K562 (cell line): ENCODE data around the gene WDPCP. TPM values are rescaled to one million over a fixed set of nuclear protein-coding genes. Genes with fewer than 3 reads are reported as not detected.
"Not testable (repeated sequence)": the region's sequence is repeated elsewhere in the genome, so short reads cannot be mapped to it uniquely, and the experiment has no call there.

ENCODE experiments used
- ATAC-seq: fragments of 200-7000 bp; cut with Tn5 transposase; 3 replicates; pipeline ENCODE4 v1.9.1; 2020; ENCODE audit warnings: moderate library complexity
- BruUV-seq: library from RNA; stranded (reverse); fragments of 400-500 nt; replicated peaks from 2 replicates; lab custom pipeline; 2021; lab: Mats Ljungman, UMichigan
- CTCF ChIA-PET: fragments of 300-600 bp; formaldehyde crosslinking; extraction: SDS; loops from one replicate; lab custom pipeline; 2021; ENCODE audit warnings: low intra/inter-chr PET ratio; lab: Yijun Ruan, JAX
- POLR2A ChIA-PET: fragments of 300-600, 350-650 bp; sonication (Branson Sonifier 250); formaldehyde crosslinking; extraction: SDS; loops from one replicate; lab custom pipeline; 2021; ENCODE audit warnings: antibody characterized with exemption, inconsistent platforms; lab: Yijun Ruan, JAX
- DNase-seq, 4 experiments: peaks; one replicate each; pipeline versions ENCODE4 v3.0.0 to v3.0.0-alpha.2; 2011 to 2018; ENCODE audit warnings: low spot score in 3 of 4, mixed read lengths in 3 of 4; ENCODE audit errors: extremely low read depth in 1 of 4
- FAIRE-seq: peaks from 2 replicates; lab custom pipeline; 2011; peaks lifted over from hg19 to GRCh38; lab: Jason Lieb, UNC
- H2AFZ ChIP-seq: 2 replicates; pipeline ENCODE4 v1.6.0; 2011; ENCODE audit warnings: low read depth, low read length, control low read depth, inconsistent platforms
- H3K27ac ChIP-seq: fragments of 200-600 bp; 3 replicates; pipeline ENCODE4 v1.8.0; 2011; ENCODE audit warnings: low read depth, mild to moderate bottlenecking, control low read depth, inconsistent platforms, low read length, moderate library complexity, mixed read lengths; ENCODE audit errors: extremely low read depth
- H3K27me3 ChIP-seq, 2 experiments: fragments of 300-600 bp in 1 of 2; 2 replicates in 1 of 2; 3 replicates in 1 of 2; pipeline versions ENCODE4 v1.6.0 to v1.8.0; 2011; ENCODE audit warnings: inconsistent platforms in 2 of 2, low read length in 2 of 2, mild to moderate bottlenecking in 1 of 2, mixed read lengths in 1 of 2, moderate library complexity in 1 of 2; ENCODE audit not compliant: control insufficient read depth in 2 of 2, insufficient read depth in 2 of 2
- H3K36me3 ChIP-seq: fragments of 300-600 bp; 3 replicates; pipeline ENCODE4 v1.8.0; 2011; ENCODE audit warnings: mild to moderate bottlenecking, low read length, inconsistent platforms; ENCODE audit not compliant: control insufficient read depth, insufficient read depth
- H3K4me1 ChIP-seq, 2 experiments: fragments of 200-600 bp in 1 of 2; replicated peaks in 1 of 2; 2 replicates in 1 of 2; 3 replicates in 1 of 2; pipeline versions ENCODE4 v1.5.1 to v1.8.0; 2011; ENCODE audit warnings: inconsistent platforms in 2 of 2, low read length in 2 of 2, mild to moderate bottlenecking in 1 of 2, mixed read lengths in 1 of 2, moderate library complexity in 1 of 2; ENCODE audit not compliant: control insufficient read depth in 2 of 2, insufficient read depth in 2 of 2
- H3K4me2 ChIP-seq: 2 replicates; pipeline ENCODE4 v1.6.1; 2011; ENCODE audit warnings: low read length, control low read depth, inconsistent platforms, mixed read lengths; ENCODE audit not compliant: insufficient read depth
- H3K4me3 ChIP-seq: fragments of 200-600 bp; sonication (generic), shearing (Covaris generic); 2 replicates; pipeline ENCODE4 v1.5.1; 2016; ENCODE audit warnings: control low read depth, inconsistent platforms
- H3K79me2 ChIP-seq: fragments of 200-600 bp; 3 replicates; pipeline ENCODE4 v1.8.0; 2011; ENCODE audit warnings: low read length, inconsistent platforms; ENCODE audit not compliant: control insufficient read depth, insufficient read depth
- H3K9ac ChIP-seq, 2 experiments: 2 replicates each; pipeline versions ENCODE4 v1.6.0 to v1.6.1; 2011; ENCODE audit warnings: low read depth in 2 of 2, low read length in 2 of 2, control low read depth in 1 of 2, inconsistent platforms in 1 of 2, mild to moderate bottlenecking in 1 of 2, mixed read lengths in 1 of 2; ENCODE audit not compliant: insufficient read depth in 1 of 2
- H3K9me1 ChIP-seq: one replicate; pipeline ENCODE4 v1.6.0; 2011; ENCODE audit warnings: inconsistent platforms, mild to moderate bottlenecking, low read length, moderate library complexity; ENCODE audit not compliant: control insufficient read depth, insufficient read depth
- H3K9me3 ChIP-seq: replicated peaks from 2 replicates; pipeline ENCODE4 v1.5.1; 2011; ENCODE audit warnings: low read depth, low read length, inconsistent platforms; ENCODE audit not compliant: control insufficient read depth, insufficient read depth
- H4K20me1 ChIP-seq: replicated peaks from 2 replicates; pipeline ENCODE4 v1.6.1; 2011; ENCODE audit warnings: low read length, inconsistent platforms, mixed read lengths; ENCODE audit not compliant: control insufficient read depth, insufficient read depth
- CBX5 ChIP-seq: IDR thresholded peaks from 2 replicates; pipeline ENCODE4 v1.6.1; 2014; ENCODE audit warnings: low read depth, borderline replicate concordance
- IRF2 ChIP-seq: sonication (generic); formaldehyde crosslinking; IDR thresholded peaks from 2 replicates; pipeline ENCODE4 v1.8.1; 2022; ENCODE audit warnings: mild to moderate bottlenecking, missing genetic modification reagents
- MBD2 ChIP-seq: sonication (generic); IDR thresholded peaks from 2 replicates; pipeline ENCODE4 v1.6.1; 2016; ENCODE audit warnings: low read depth, borderline replicate concordance
- NR2F6 ChIP-seq: fragments of 450-650 bp; formaldehyde crosslinking; IDR thresholded peaks from 2 replicates; pipeline ENCODE4 v1.4.0; 2020; ENCODE audit warnings: mild to moderate bottlenecking
- PHF20 ChIP-seq: fragments of 450-650 bp; IDR thresholded peaks from 2 replicates; pipeline ENCODE4 v1.6.1; 2018; ENCODE audit not compliant: partially characterized antibody
- SRSF3 ChIP-seq: fragments of 200-400 bp; formaldehyde crosslinking; IDR thresholded peaks from 2 replicates; pipeline ENCODE4 v1.6.1; 2016; ENCODE audit warnings: mild to moderate bottlenecking, low read length, moderate library complexity; ENCODE audit not compliant: insufficient read depth
- SRSF9 ChIP-seq: fragments of 200-400 bp; formaldehyde crosslinking; IDR thresholded peaks from 2 replicates; pipeline ENCODE4 v1.6.1; 2017; ENCODE audit warnings: low read depth, low read length, borderline replicate concordance
- SUPT5H ChIP-seq: fragments of 450-650 bp; IDR thresholded peaks from 2 replicates; pipeline ENCODE4 v1.6.1; 2016
- TAF15 ChIP-seq: fragments of 200-400 bp; formaldehyde crosslinking; IDR thresholded peaks from 2 replicates; pipeline ENCODE4 v1.6.1; 2017; ENCODE audit warnings: mild to moderate bottlenecking, low read depth, low read length, moderate library complexity
- YY1 ChIP-seq, 3 experiments: IDR thresholded peaks; 2 replicates each; pipeline ENCODE4 v1.6.1; 2011; ENCODE audit warnings: low read length in 2 of 3, mild to moderate bottlenecking in 2 of 3, moderate library complexity in 2 of 3, borderline replicate concordance in 1 of 3, control low read depth in 1 of 3, low read depth in 1 of 3; ENCODE audit not compliant: insufficient read depth in 3 of 3, insufficient replicate concordance in 2 of 3, control insufficient read depth in 1 of 3, insufficient read length in 1 of 3; ENCODE audit errors: extremely low read depth in 1 of 3
- WGBS: fragments of 100-300 bp; shearing (Covaris generic); methylation state at CpG from one replicate; pipeline ENCODE4 v1.1.6; 2016; ENCODE audit warnings: low coverage, mixed read lengths; ENCODE audit not compliant: insufficient coverage; ENCODE audit errors: missing lambda C conversion rate; 5-methylcytosine and 5-hydroxymethylcytosine counted together
- in situ Hi-C: fragments of 300-500 bp; cut with MboI; formaldehyde crosslinking; loops from 4 replicates; pipeline ENCODE4 v1.15.0; 2018; ENCODE audit warnings: inconsistent platforms, mixed read lengths
- intact Hi-C: fragments of 100-400 bp; cut with micrococcal nuclease; formaldehyde crosslinking; loops from 2 replicates; pipeline ENCODE4 v1.14.2; 2022
- polyA plus RNA-seq, 8 experiments: library from polyadenylated mRNA; depleted of rRNA in 4 of 8; stranded (reverse) in 5 of 8; unstranded in 3 of 8; fragments of >200 nt; fragmentation: Nextera tagmentation in 2 of 8; fragmentation: Illumina TruSeq in 1 of 8; extraction: Ambion mirVana in 2 of 8; extraction: Trizol in 1 of 8; gene quantifications; 2 replicates each; pipeline versions ENCODE4 v1.2.1 to v1.2.3, GENCODE V29; 2011 to 2014; ENCODE audit warnings: inconsistent platforms in 1 of 8, missing spikeins in 1 of 8
- total RNA-seq, 7 experiments: library from RNA; depleted of rRNA in 6 of 7; stranded (reverse); fragments of >200 nt in 6 of 7; fragmentation: Illumina TruSeq in 2 of 7; extraction: Trizol in 2 of 7; gene quantifications; 2 replicates each; pipeline versions ENCODE4 v1.2.1 to v1.2.3, GENCODE V29; 2011 to 2021; ENCODE audit warnings: low replicate concordance in 1 of 7
- TF ChIP-seq, protein P1 (sequence below), 2 experiments: fragments of 450-650 bp in 1 of 2; sonication (generic) in 1 of 2; formaldehyde crosslinking in 1 of 2; IDR thresholded peaks in 1 of 2; conservative IDR thresholded peaks in 1 of 2; 2 replicates each; pipeline versions ENCODE4 v1.6.1 to v1.8.1; 2016 to 2023; ENCODE audit warnings: mild to moderate bottlenecking in 2 of 2, moderate library complexity in 2 of 2, inconsistent platforms in 1 of 2, missing genetic modification reagents in 1 of 2
- TF ChIP-seq, protein P2 (sequence below): fragments of 250-450 bp; sonication (Bioruptor Pico); IDR thresholded peaks from 2 replicates; pipeline ENCODE4 v1.8.0; 2022; ENCODE audit warnings: inconsistent platforms, mild to moderate bottlenecking, moderate library complexity, borderline replicate concordance

Gene WDPCP
- total and polyA plus RNA-seq, 9 of the 15 experiments (the other 6 are each of a cell fraction or from before 2014, with no cell fraction given) = 1.4 to 6.4 (median 5.5) TPM

DNA sequence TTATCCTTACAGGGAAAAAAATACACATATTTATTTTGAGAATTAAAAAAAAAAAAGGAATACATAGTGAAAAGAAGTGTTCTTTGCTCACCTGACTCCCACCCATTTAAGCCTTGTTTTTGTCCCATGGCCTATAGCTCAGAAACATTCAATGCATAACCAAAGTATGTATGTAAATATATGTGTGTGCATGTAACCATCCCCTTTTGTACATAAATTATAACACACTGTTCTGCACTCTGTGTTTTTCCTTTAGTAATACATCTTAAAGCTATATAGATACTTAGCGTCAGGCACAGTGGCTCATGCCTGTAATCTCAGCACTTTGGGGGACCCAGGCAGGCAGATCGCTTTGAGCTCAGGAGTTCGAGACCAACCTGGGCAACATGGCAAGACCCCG, 22.2 kb upstream of the WDPCP start (continued):
- TF ChIP-seq CBX5 = no peak

DNA sequence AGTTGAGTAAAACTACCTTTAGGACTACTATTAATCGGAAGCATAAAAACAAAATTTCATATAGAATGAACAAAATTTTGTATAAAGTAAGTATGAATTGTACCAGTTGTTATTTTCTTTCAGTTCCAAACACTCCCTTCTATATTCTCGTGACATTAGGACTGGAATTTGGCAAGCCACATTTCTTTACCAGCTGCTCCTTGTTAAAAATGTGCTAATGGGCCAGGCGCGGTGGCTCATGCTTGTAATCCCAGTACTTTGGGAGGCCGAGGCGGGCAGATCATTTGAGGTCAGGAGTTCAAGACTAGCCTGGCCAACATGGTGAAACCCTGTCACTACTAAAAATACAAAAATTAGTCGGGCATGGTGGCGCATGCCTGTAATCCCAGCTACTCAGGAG, 20.6 kb upstream of the WDPCP start:
- FAIRE-seq, H2AFZ ChIP-seq, CTCF ChIA-PET, DNase-seq, in situ Hi-C loops, H3K4me2 ChIP-seq, H3K9me1 ChIP-seq, H3K27ac ChIP-seq, POLR2A ChIA-PET, H3K9me3 ChIP-seq, ATAC-seq, intact Hi-C loops, BruUV-seq, H3K9ac ChIP-seq, H3K4me1 ChIP-seq, H3K79me2 ChIP-seq, H4K20me1 ChIP-seq, H3K27me3 ChIP-seq, H3K4me3 ChIP-seq: not testable (repeated sequence)
- 73% methylated on average over 8 of the region's 8 CpGs for WGBS
- peaks cover 33% of the 10 kb centered on the region for H3K36me3 ChIP-seq

DNA sequence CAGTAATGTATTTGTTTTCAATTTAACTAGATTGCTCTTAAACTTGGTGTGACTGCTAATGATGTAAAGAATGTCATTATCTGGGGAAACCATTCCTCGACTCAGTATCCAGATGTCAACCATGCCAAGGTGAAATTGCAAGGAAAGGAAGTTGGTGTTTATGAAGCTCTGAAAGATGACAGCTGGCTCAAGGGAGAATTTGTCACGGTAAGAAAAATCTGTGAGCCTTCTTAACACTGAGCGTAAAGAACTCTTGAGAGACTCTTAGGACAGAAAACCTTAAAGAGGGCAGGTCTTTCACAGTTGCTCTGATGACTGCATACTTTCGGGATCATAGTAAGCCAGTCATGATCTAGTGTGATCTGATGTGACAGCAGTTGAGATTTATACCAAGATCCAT, 16.4 kb upstream of the WDPCP start:
- Histone ChIP-seq H3K4me3 (no peak overlapping the region), H3K27ac (no peak overlapping the region), H3K4me2 (no peak overlapping the region), H3K79me2 (no peaks in the 10 kb centered on the region), H3K4me1 (no peaks in the 10 kb centered on the region), H3K27me3 (no peaks in the 10 kb centered on the region), H3K9ac (no peak overlapping the region), H4K20me1 (no peaks in the 10 kb centered on the region), H2AFZ (no peak overlapping the region), H3K9me3 (no peaks in the 10 kb centered on the region), H3K9me1 (no peaks in the 10 kb centered on the region), H3K36me3 (peaks cover 73% of the 10 kb centered on the region)
- DNase-seq (no peak), FAIRE-seq (peak; percentile 57), ATAC-seq (no peak)
- ChIA-PET CTCF (no interaction called here), POLR2A (interaction anchor here (2.4 kb wide), 1 partner anchor 10 kb away, joined by 8 read pairs; no protein-coding TSS in a partner anchor)
- in situ Hi-C loops = no loop called here
- intact Hi-C loops = no loop called here
- no TSS peak for BruUV-seq
- WGBS = 91% methylated on average over 4 of the region's 4 CpGs
- TF ChIP-seq PHF20 (no peak), YY1 (IDR thresholded peaks at IDR 0.05; ENCODE audit: borderline replicate concordance in 1 of 3, control insufficient read depth in 1 of 3, extremely low read depth in 1 of 3, insufficient read depth in 3 of 3, insufficient read length in 1 of 3, insufficient replicate concordance in 2 of 3, low read depth in 1 of 3, low read length in 2 of 3) (no peak), SRSF9 (no peak), NR2F6 (no peak), SUPT5H (no peak), TAF15 (no peak), SRSF3 (no peak), MBD2 (no peak), IRF2 (CRISPR knock-in tag) (no peak)
- TF ChIP-seq, protein P1, sequence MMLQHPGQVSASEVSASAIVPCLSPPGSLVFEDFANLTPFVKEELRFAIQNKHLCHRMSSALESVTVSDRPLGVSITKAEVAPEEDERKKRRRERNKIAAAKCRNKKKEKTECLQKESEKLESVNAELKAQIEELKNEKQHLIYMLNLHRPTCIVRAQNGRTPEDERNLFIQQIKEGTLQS (IDR thresholded peaks at IDR 0.05) = no peak
- TF ChIP-seq, protein P1 (CRISPR knock-in tag; conservative IDR thresholded peaks at IDR 0.05) = no peak
- TF ChIP-seq, protein P2, sequence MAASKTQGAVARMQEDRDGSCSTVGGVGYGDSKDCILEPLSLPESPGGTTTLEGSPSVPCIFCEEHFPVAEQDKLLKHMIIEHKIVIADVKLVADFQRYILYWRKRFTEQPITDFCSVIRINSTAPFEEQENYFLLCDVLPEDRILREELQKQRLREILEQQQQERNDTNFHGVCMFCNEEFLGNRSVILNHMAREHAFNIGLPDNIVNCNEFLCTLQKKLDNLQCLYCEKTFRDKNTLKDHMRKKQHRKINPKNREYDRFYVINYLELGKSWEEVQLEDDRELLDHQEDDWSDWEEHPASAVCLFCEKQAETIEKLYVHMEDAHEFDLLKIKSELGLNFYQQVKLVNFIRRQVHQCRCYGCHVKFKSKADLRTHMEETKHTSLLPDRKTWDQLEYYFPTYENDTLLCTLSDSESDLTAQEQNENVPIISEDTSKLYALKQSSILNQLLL = no peak
